Measurements from ENCODE around the gene VWC2. TPM values are rescaled to one million over a fixed set of nuclear protein-coding genes. Genes with fewer than 3 reads are reported as not detected.

VWC2 gene
- total RNA-seq, 1 experiment from 2014 or later, result not detected

DNA sequence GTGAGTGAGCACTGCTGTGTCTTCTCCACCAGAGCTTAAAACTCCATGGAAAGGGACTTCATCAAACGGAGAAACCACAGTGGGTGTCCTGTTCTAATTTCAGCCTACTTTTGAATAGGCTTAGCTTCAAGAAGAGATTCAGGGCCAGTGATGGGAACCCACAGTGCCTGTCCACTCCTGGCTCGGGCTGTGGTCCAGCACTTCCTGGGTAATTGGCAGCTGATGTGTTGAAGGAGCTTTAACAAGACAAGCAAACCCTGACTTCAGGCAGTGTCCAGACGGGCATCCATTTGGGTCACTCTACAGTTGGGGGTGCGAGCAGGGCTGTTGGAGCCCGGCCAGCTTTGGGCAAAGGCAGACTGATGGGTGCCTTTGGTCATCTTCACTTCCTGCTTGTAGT is 14.5 kb downstream of the VWC2 start:
- Histone ChIP-seq H3K4me3 (ENCODE audit: low read depth in 2 of 2, low read length in 2 of 2) (no peak overlapping the region), H3K4me1 (ENCODE audit: control insufficient read depth, insufficient read depth, low read length) (no peaks in the 10 kb centered on the region), H3K27me3 (ENCODE audit: control insufficient read depth, insufficient read depth, low read length) (no peaks in the 10 kb centered on the region), H3K27ac (ENCODE audit: low read length) (no peak overlapping the region), H3K36me3 (ENCODE audit: control insufficient read depth, insufficient read depth, low read length) (no peaks in the 10 kb centered on the region), H3K9me3 (ENCODE audit: control insufficient read depth, insufficient read depth, low read depth, low read length) (no peaks in the 10 kb centered on the region)
- ATAC-seq (no peak), DNase-seq (ENCODE audit: low read depth, low spot score) (no peak)
- no TSS peak for BruUV-seq (replicated peaks)
- intact Hi-C loops (cut with micrococcal nuclease; ENCODE audit: unreplicated experiment), result no loop called here
- in situ Hi-C loops (cut with HindIII; ENCODE audit: low pct_unique_long_range_greater_than_20kb, low sequenced_read_pairs), result no loop called here
- ChIA-PET POLR2A (no interaction called here), CTCF (interaction anchor here (0.6 kb wide), 1 partner anchor 69 kb away, joined by 14 read pairs; no protein-coding TSS in a partner anchor)
- TF ChIP-seq POLR2AphosphoS5 (IDR thresholded peaks at IDR 0.05; ENCODE audit: low read depth, low read length) (no peak), SIN3A (IDR thresholded peaks at IDR 0.05; ENCODE audit: borderline replicate concordance, insufficient read depth, low read depth, low read length) (no peak), TCF7L2 (IDR thresholded peaks at IDR 0.05; ENCODE audit: low read depth, low read length) (no peak)
- TF ChIP-seq, protein P1, sequence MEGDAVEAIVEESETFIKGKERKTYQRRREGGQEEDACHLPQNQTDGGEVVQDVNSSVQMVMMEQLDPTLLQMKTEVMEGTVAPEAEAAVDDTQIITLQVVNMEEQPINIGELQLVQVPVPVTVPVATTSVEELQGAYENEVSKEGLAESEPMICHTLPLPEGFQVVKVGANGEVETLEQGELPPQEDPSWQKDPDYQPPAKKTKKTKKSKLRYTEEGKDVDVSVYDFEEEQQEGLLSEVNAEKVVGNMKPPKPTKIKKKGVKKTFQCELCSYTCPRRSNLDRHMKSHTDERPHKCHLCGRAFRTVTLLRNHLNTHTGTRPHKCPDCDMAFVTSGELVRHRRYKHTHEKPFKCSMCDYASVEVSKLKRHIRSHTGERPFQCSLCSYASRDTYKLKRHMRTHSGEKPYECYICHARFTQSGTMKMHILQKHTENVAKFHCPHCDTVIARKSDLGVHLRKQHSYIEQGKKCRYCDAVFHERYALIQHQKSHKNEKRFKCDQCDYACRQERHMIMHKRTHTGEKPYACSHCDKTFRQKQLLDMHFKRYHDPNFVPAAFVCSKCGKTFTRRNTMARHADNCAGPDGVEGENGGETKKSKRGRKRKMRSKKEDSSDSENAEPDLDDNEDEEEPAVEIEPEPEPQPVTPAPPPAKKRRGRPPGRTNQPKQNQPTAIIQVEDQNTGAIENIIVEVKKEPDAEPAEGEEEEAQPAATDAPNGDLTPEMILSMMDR (IDR thresholded peaks at IDR 0.05), result no peak
- TF ChIP-seq, protein P2, sequence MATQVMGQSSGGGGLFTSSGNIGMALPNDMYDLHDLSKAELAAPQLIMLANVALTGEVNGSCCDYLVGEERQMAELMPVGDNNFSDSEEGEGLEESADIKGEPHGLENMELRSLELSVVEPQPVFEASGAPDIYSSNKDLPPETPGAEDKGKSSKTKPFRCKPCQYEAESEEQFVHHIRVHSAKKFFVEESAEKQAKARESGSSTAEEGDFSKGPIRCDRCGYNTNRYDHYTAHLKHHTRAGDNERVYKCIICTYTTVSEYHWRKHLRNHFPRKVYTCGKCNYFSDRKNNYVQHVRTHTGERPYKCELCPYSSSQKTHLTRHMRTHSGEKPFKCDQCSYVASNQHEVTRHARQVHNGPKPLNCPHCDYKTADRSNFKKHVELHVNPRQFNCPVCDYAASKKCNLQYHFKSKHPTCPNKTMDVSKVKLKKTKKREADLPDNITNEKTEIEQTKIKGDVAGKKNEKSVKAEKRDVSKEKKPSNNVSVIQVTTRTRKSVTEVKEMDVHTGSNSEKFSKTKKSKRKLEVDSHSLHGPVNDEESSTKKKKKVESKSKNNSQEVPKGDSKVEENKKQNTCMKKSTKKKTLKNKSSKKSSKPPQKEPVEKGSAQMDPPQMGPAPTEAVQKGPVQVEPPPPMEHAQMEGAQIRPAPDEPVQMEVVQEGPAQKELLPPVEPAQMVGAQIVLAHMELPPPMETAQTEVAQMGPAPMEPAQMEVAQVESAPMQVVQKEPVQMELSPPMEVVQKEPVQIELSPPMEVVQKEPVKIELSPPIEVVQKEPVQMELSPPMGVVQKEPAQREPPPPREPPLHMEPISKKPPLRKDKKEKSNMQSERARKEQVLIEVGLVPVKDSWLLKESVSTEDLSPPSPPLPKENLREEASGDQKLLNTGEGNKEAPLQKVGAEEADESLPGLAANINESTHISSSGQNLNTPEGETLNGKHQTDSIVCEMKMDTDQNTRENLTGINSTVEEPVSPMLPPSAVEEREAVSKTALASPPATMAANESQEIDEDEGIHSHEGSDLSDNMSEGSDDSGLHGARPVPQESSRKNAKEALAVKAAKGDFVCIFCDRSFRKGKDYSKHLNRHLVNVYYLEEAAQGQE (IDR thresholded peaks at IDR 0.05; ENCODE audit: insufficient read depth in 1 of 2, low read depth in 2 of 2, low read length in 1 of 2), result no peak

DNA sequence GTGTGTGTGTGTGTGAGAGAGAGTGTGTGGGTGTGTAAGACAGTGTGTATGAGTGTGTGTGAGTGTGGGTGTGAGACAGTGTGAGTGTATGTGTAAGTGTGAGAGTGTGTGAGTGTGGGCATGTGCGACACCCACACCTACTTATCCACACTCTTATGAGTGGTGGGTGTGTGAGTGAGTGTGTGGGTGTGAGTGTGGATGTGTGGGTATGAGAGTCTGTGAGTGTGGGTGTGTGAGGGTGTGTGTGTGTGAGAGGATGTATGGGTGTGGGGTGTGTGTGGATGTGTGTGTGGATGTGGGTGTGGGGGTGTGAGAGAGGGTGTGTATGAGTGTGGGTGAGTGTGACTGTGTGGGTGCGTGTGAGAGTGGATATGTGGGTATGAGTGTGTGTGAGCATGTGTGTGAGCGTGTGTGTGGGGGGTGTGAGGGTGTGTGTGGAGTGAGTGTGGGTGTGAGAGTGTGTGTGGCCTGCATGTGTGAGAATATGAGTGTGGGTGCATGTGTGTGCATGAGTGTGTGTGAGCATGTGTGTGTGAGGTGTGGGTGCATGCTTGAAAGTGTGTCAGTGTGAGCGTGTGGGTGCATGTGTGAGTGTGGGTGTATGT is 15.1 kb downstream of the VWC2 start:
- ChIA-PET CTCF (no interaction called here), POLR2A (no interaction called here)
- DNase-seq (ENCODE audit: low read depth, low spot score), result no peak
- Histone ChIP-seq H3K27ac (ENCODE audit: low read length) (no peak overlapping the region), H3K36me3 (ENCODE audit: control insufficient read depth, insufficient read depth, low read length) (no peaks in the 10 kb centered on the region), H3K4me1 (ENCODE audit: control insufficient read depth, insufficient read depth, low read length) (no peaks in the 10 kb centered on the region), H3K9me3 (ENCODE audit: control insufficient read depth, insufficient read depth, low read depth, low read length) (no peaks in the 10 kb centered on the region), H3K27me3 (ENCODE audit: control insufficient read depth, insufficient read depth, low read length) (no peaks in the 10 kb centered on the region), H3K4me3 (ENCODE audit: low read depth in 2 of 2, low read length in 2 of 2) (no peak overlapping the region)
- ATAC-seq, result no peak
- no TSS peak for BruUV-seq (replicated peaks)
- TF ChIP-seq, protein P2 (IDR thresholded peaks at IDR 0.05; ENCODE audit: insufficient read depth in 1 of 2, low read depth in 2 of 2, low read length in 1 of 2), result no peak
- TF ChIP-seq SIN3A (IDR thresholded peaks at IDR 0.05; ENCODE audit: borderline replicate concordance, insufficient read depth, low read depth, low read length) (no peak), POLR2AphosphoS5 (IDR thresholded peaks at IDR 0.05; ENCODE audit: low read depth, low read length) (no peak), TCF7L2 (IDR thresholded peaks at IDR 0.05; ENCODE audit: low read depth, low read length) (no peak)
- TF ChIP-seq, protein P1 (IDR thresholded peaks at IDR 0.05), result no peak
- in situ Hi-C loops (cut with HindIII; ENCODE audit: low pct_unique_long_range_greater_than_20kb, low sequenced_read_pairs), result no loop called here
- intact Hi-C loops (cut with micrococcal nuclease; ENCODE audit: unreplicated experiment), result no loop called here
